ENCODE data around the gene DET1. TPM values are rescaled to one million over a fixed set of nuclear protein-coding genes. Genes with fewer than 3 reads are reported as not detected.

Gene DET1
- total RNA-seq, 1 experiment from 2014 or later = 6.6 TPM

GRCh38 chr15:88571852-88572259, 25.4 kb upstream of the DET1 start:
- Histone ChIP-seq H2AFZ (ENCODE audit: low read length) (no peak overlapping the region), H2AK5ac (ENCODE audit: insufficient read length, low read length) (no peak overlapping the region), H3K9ac (ENCODE audit: extremely low read depth, insufficient read length, low read length) (no peak overlapping the region), H2BK12ac (ENCODE audit: insufficient read length, low read depth, low read length) (no peak overlapping the region), H2BK20ac (ENCODE audit: low read depth, low read length, poor library complexity, severe bottlenecking) (no peak overlapping the region), H4K91ac (ENCODE audit: insufficient read length, low read depth, low read length) (no peak overlapping the region), H2BK5ac (ENCODE audit: insufficient read length, low read length) (no peak overlapping the region), H3K4me2 (ENCODE audit: insufficient read depth, insufficient read length, low read length) (no peak overlapping the region), H2BK120ac (ENCODE audit: low read depth, low read length, poor library complexity, severe bottlenecking) (no peak overlapping the region), H3K79me1 (ENCODE audit: insufficient read depth, low read depth, low read length, poor library complexity, severe bottlenecking) (no peaks in the 10 kb centered on the region), H3K27ac (ENCODE audit: insufficient read length, low read depth, low read length) (no peak overlapping the region), H3K23me2 (ENCODE audit: insufficient read length, low read depth, low read length, poor library complexity, severe bottlenecking) (no peaks in the 10 kb centered on the region), H3K4ac (ENCODE audit: low read depth, low read length) (no peak overlapping the region), H3K4me1 (ENCODE audit: insufficient read depth, low read length) (no peaks in the 10 kb centered on the region), H3K79me2 (ENCODE audit: insufficient read depth, low read length) (no peaks in the 10 kb centered on the region), H4K20me1 (ENCODE audit: control insufficient read depth, insufficient read depth, insufficient read length) (no peaks in the 10 kb centered on the region), H3K27me3 (ENCODE audit: insufficient read depth, low read length) (no peaks in the 10 kb centered on the region), H4K5ac (ENCODE audit: insufficient read length, low read depth, low read length) (no peak overlapping the region), H3K18ac (ENCODE audit: insufficient read length, low read depth, low read length) (no peak overlapping the region), H2BK15ac (ENCODE audit: low read depth, low read length) (no peak overlapping the region), H3K56ac (ENCODE audit: insufficient read length, low read depth, low read length) (no peak overlapping the region), H3K14ac (ENCODE audit: insufficient read depth, low read length) (no peak overlapping the region), H3K9me3 (ENCODE audit: control insufficient read depth, low read depth, low read length) (no peaks in the 10 kb centered on the region), H3T11ph (ENCODE audit: low read length) (no peak overlapping the region), H3K23ac (ENCODE audit: insufficient read length, low read depth, low read length) (no peak overlapping the region), H4K8ac (replicated peaks; ENCODE audit: insufficient read length, low read depth, low read length) (no peak overlapping the region)
- H3K36me3 Mint-ChIP-seq (ENCODE audit: insufficient read depth in 1 of 3, low read depth in 3 of 3) = no peaks in the 10 kb centered on the region
- H3K9me3 Mint-ChIP-seq = no peaks in the 10 kb centered on the region
- H3K4me1 Mint-ChIP-seq = peaks cover 15 to 20% of the 10 kb centered on the region in 2 experiments
- H3K4me3 Mint-ChIP-seq = no peak overlapping the region
- no peaks in the 10 kb centered on the region; the same call in 1 of the 2 replicates for H3K27me3 Mint-ChIP-seq (ENCODE audit: low read depth)
- TF ChIP-seq, protein P1, sequence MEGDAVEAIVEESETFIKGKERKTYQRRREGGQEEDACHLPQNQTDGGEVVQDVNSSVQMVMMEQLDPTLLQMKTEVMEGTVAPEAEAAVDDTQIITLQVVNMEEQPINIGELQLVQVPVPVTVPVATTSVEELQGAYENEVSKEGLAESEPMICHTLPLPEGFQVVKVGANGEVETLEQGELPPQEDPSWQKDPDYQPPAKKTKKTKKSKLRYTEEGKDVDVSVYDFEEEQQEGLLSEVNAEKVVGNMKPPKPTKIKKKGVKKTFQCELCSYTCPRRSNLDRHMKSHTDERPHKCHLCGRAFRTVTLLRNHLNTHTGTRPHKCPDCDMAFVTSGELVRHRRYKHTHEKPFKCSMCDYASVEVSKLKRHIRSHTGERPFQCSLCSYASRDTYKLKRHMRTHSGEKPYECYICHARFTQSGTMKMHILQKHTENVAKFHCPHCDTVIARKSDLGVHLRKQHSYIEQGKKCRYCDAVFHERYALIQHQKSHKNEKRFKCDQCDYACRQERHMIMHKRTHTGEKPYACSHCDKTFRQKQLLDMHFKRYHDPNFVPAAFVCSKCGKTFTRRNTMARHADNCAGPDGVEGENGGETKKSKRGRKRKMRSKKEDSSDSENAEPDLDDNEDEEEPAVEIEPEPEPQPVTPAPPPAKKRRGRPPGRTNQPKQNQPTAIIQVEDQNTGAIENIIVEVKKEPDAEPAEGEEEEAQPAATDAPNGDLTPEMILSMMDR (conservative IDR thresholded peaks at IDR 0.05) = no peak
- DNase-seq = no peak
- H3K27ac Mint-ChIP-seq = no peak overlapping the region
- no CpG with 5 or more reads among the region's 5 CpGs for WGBS (ENCODE audit: extremely low coverage, insufficient read length, low lambda C conversion rate)

All from H9 (cell line).